GM23338 (cell line): ENCODE results near the gene RYR2. TPM values are rescaled to one million over a fixed set of nuclear protein-coding genes. Genes with fewer than 3 reads are reported as not detected.

Experiments used
- ATAC-seq: fragments of 200-7000 bp; cut with Tn5 transposase; 3 replicates; pipeline ENCODE4 v1.9.1; 2020
- DNase-seq: peaks from one replicate; pipeline ENCODE4 v3.0.0-alpha.2; 2015; ENCODE audit warnings: low spot score
- H2AFZ ChIP-seq: fragments of 200-600 bp; sonication (generic); 2 replicates; pipeline ENCODE4 v1.8.0; 2016; ENCODE audit warnings: antibody characterized with exemption, mild to moderate bottlenecking, moderate library complexity
- H3F3A ChIP-seq: fragments of 200-600 bp; sonication (generic); replicated peaks from 2 replicates; pipeline ENCODE4 v1.8.0; 2017; ENCODE audit warnings: antibody characterized with exemption, mixed run types, low read depth
- H3K27ac ChIP-seq: fragments of 200-600 bp; sonication (generic); 2 replicates; pipeline ENCODE4 v1.6.1; 2016; ENCODE audit warnings: low read depth
- H3K27me3 ChIP-seq: fragments of 200-600 bp; sonication (generic); 2 replicates; pipeline ENCODE4 v1.8.0; 2016; ENCODE audit warnings: mild to moderate bottlenecking, mixed run types, moderate library complexity; ENCODE audit not compliant: insufficient read depth
- H3K36me3 ChIP-seq: fragments of 200-600 bp; sonication (generic); 2 replicates; pipeline ENCODE4 v1.8.0; 2016; ENCODE audit warnings: mild to moderate bottlenecking; ENCODE audit not compliant: insufficient read depth
- H3K4me1 ChIP-seq: fragments of 200-600 bp; sonication (generic); 2 replicates; pipeline ENCODE4 v1.8.0; 2016; ENCODE audit warnings: mild to moderate bottlenecking, moderate library complexity; ENCODE audit not compliant: insufficient read depth
- H3K4me2 ChIP-seq: fragments of 200-600 bp; sonication (generic); 2 replicates; pipeline ENCODE4 v1.7.1; 2017; ENCODE audit warnings: mixed run types
- H3K4me3 ChIP-seq: fragments of 200-600 bp; sonication (generic); 2 replicates; pipeline ENCODE4 v1.6.1; 2016; ENCODE audit warnings: mixed run types
- H3K79me2 ChIP-seq: fragments of 200-600 bp; sonication (generic); replicated peaks from 2 replicates; pipeline ENCODE4 v1.8.0; 2017; ENCODE audit warnings: mild to moderate bottlenecking; ENCODE audit not compliant: insufficient read depth
- H3K9me2 ChIP-seq: fragments of 200-600 bp; sonication (generic); 2 replicates; pipeline ENCODE4 v1.8.0; 2017; ENCODE audit not compliant: insufficient read depth
- H4K20me1 ChIP-seq: fragments of 200-600 bp; sonication (generic); replicated peaks from 2 replicates; pipeline ENCODE4 v1.8.0; 2017; ENCODE audit warnings: mild to moderate bottlenecking; ENCODE audit not compliant: insufficient read depth
- H3K27ac Mint-ChIP-seq: 2 replicates; pipeline ENCODE4 v1.8.0; 2020; ENCODE audit warnings: inconsistent platforms, mild to moderate bottlenecking, moderate library complexity, mixed read lengths
- H3K27me3 Mint-ChIP-seq: 3 replicates; pipeline ENCODE4 v1.8.0; 2022; ENCODE audit warnings: low read depth, mild to moderate bottlenecking, moderate library complexity, mixed read lengths, inconsistent platforms; ENCODE audit not compliant: insufficient read depth, poor library complexity
- H3K36me3 Mint-ChIP-seq: 3 replicates; pipeline ENCODE4 v1.8.0; 2021; ENCODE audit warnings: low read depth, mild to moderate bottlenecking, inconsistent platforms, moderate library complexity, mixed read lengths
- H3K4me1 Mint-ChIP-seq: 3 replicates; pipeline ENCODE4 v1.8.0; 2020; ENCODE audit warnings: mild to moderate bottlenecking, inconsistent platforms, mixed read lengths
- H3K4me3 Mint-ChIP-seq: 3 replicates; pipeline ENCODE4 v1.8.0; 2021; ENCODE audit warnings: moderate library complexity, mild to moderate bottlenecking, inconsistent platforms, mixed read lengths
- H3K9me3 Mint-ChIP-seq: 3 replicates; pipeline ENCODE4 v1.8.0; 2020; ENCODE audit warnings: moderate library complexity, mild to moderate bottlenecking, inconsistent platforms, mixed read lengths
- CTCF ChIP-seq, 2 experiments: fragments of 200-600 bp in 1 of 2; sonication (generic) in 1 of 2; conservative IDR thresholded peaks; 2 replicates each; pipeline versions ENCODE4 v1.5.1 to v1.6.1; 2016 to 2017; ENCODE audit warnings: antibody characterized with exemption in 2 of 2, low read depth in 2 of 2, mild to moderate bottlenecking in 2 of 2, moderate library complexity in 1 of 2
- EZH2 ChIP-seq: fragments of 200-600 bp; sonication (generic); IDR thresholded peaks from one replicate; pipeline ENCODE4 v1.8.0; 2017; ENCODE audit warnings: antibody characterized with exemption, mild to moderate bottlenecking, low read depth; ENCODE audit not compliant: unreplicated experiment
- EZH2phosphoT487 ChIP-seq: fragments of 200-600 bp; sonication (generic); IDR thresholded peaks from one replicate; pipeline ENCODE4 v1.8.1; 2018; ENCODE audit warnings: antibody characterized with exemption; ENCODE audit not compliant: unreplicated experiment
- JUNB ChIP-seq: IDR thresholded peaks from one replicate; pipeline ENCODE4 v1.6.1; 2016; ENCODE audit warnings: antibody characterized with exemption; ENCODE audit not compliant: unreplicated experiment
- NANOG ChIP-seq: IDR thresholded peaks from 2 replicates; pipeline ENCODE4 v1.6.1; 2016; ENCODE audit warnings: antibody characterized with exemption, borderline replicate concordance
- POLR2AphosphoS5 ChIP-seq: IDR thresholded peaks from 2 replicates; pipeline ENCODE4 v1.6.1; 2016; ENCODE audit warnings: antibody characterized with exemption, low read depth
- REST ChIP-seq: IDR thresholded peaks from one replicate; pipeline ENCODE4 v1.6.1; 2018; ENCODE audit warnings: antibody characterized with exemption; ENCODE audit not compliant: unreplicated experiment
- STAT1 ChIP-seq: IDR thresholded peaks from one replicate; pipeline ENCODE4 v1.6.1; 2016; ENCODE audit warnings: antibody characterized with exemption; ENCODE audit not compliant: unreplicated experiment
- ZNF114 ChIP-seq: fragments of 250-450 bp; sonication (Bioruptor Pico); IDR thresholded peaks from 2 replicates; pipeline ENCODE4 v1.5.0; 2020; ENCODE audit warnings: mild to moderate bottlenecking, moderate library complexity
- ZNF331 ChIP-seq: fragments of 250-450 bp; sonication (Bioruptor Pico); IDR thresholded peaks from 2 replicates; pipeline ENCODE4 v1.5.0; 2020; ENCODE audit warnings: low read depth, mild to moderate bottlenecking, moderate library complexity
- polyA plus RNA-seq: library from polyadenylated mRNA; unstranded; fragments of >200 nt; fragmentation: Nextera tagmentation; extraction: Ambion mirVana; gene quantifications from 2 replicates; pipeline ENCODE4 v1.2.1, GENCODE V29; 2016
- total RNA-seq: library from RNA; depleted of rRNA; stranded (reverse); fragments of >200 nt; shearing (Covaris generic); gene quantifications from 2 replicates; pipeline ENCODE4 v1.2.3, GENCODE V29; 2014

The RYR2 gene
- total and polyA plus RNA-seq, 2 experiments from 2014 or later = 8.9 to 10.0 TPM

GRCh38 chr1:237811633-237812032 lies 769.6 kb downstream of the RYR2 start:
- no peak overlapping the region for H3K27ac Mint-ChIP-seq
- no peaks in the 10 kb centered on the region for H3K79me2 ChIP-seq
- 0 out of 2 replicates have a peak, but pooled peaks cover 10% of the 10 kb centered on the region for H3K4me1 ChIP-seq

DNA sequence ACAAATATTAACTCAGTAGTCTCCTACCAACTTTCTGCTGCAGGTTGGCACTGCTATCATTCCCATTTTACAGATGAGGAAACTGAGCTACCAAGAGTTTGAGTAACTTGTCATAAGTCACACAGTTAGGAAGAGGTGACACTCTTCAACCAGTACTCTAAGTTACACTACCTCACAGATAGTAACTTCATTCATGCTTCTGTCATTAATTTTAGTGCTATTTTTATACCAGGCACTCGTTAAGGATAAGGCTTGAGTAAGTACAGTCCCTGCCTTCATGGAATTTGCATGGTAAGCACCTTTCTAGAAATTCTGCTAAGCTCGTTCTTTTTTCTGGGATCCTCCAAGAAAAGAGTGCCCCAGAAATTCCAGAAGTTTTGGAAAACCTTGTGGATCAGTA lies 770.1 kb downstream of the RYR2 start:
- Histone ChIP-seq H3K27me3 (no peaks in the 10 kb centered on the region), H3K36me3 (no peaks in the 10 kb centered on the region; the same call in 1 of the 2 replicates), H2AFZ (no peak overlapping the region), H3K27ac (no peak overlapping the region), H3K4me2 (no peak overlapping the region), H3K4me3 (no peak overlapping the region), H3F3A (no peaks in the 10 kb centered on the region), H3K79me2 (no peaks in the 10 kb centered on the region), H4K20me1 (no peaks in the 10 kb centered on the region), H3K4me1 (0 out of 2 replicates have a peak, but pooled peaks cover 10% of the 10 kb centered on the region), H3K9me2 (no peaks in the 10 kb centered on the region)
- no peak overlapping the region for H3K27ac Mint-ChIP-seq
- ATAC-seq = no peak
- DNase-seq = no peak
- no peak overlapping the region for H3K4me3 Mint-ChIP-seq
- no peaks in the 10 kb centered on the region for H3K36me3 Mint-ChIP-seq
- peaks cover 2% of the 10 kb centered on the region for H3K27me3 Mint-ChIP-seq
- H3K4me1 Mint-ChIP-seq = peaks cover 15% of the 10 kb centered on the region
- H3K9me3 Mint-ChIP-seq = peaks cover 3% of the 10 kb centered on the region; the same call in 2 of the 3 replicates
- TF ChIP-seq CTCF (conservative IDR thresholded peaks at IDR 0.05; ENCODE audit: low read depth in 2 of 2) (no peak), POLR2AphosphoS5 (no peak), REST (no peak), JUNB (no peak), EZH2phosphoT487 (no peak), STAT1 (no peak), NANOG (no peak)

More at GRCh38 chr1:237811633-237812032, 769.6 kb downstream of the RYR2 start:
- Histone ChIP-seq H3K36me3 (no peaks in the 10 kb centered on the region; the same call in 1 of the 2 replicates), H3K4me2 (no peak overlapping the region), H2AFZ (no peak overlapping the region), H3F3A (no peaks in the 10 kb centered on the region), H3K4me3 (no peak overlapping the region), H4K20me1 (no peaks in the 10 kb centered on the region), H3K27me3 (no peaks in the 10 kb centered on the region), H3K9me2 (no peaks in the 10 kb centered on the region), H3K27ac (no peak overlapping the region)
- H3K4me1 Mint-ChIP-seq = peaks cover 15% of the 10 kb centered on the region
- peaks cover 2% of the 10 kb centered on the region for H3K27me3 Mint-ChIP-seq
- H3K36me3 Mint-ChIP-seq = no peaks in the 10 kb centered on the region
- DNase-seq (no peak), ATAC-seq (no peak)
- peaks cover 3% of the 10 kb centered on the region; the same call in 2 of the 3 replicates for H3K9me3 Mint-ChIP-seq
- H3K4me3 Mint-ChIP-seq = no peak overlapping the region
- TF ChIP-seq REST (no peak), POLR2AphosphoS5 (no peak), EZH2 (no peak), ZNF114 (CRISPR knock-in tag) (no peak), STAT1 (no peak), ZNF331 (CRISPR knock-in tag) (no peak)
